Uterus (tissue), 4 donors: ENCODE results near the gene ZSWIM6. TPM values are rescaled to one million over a fixed set of nuclear protein-coding genes. Genes with fewer than 3 reads are reported as not detected.

Experiments
- DNase-seq, 2 donors: peaks; one replicate each; pipeline ENCODE4 v3.0.0-alpha.2; 2019 to 2020
- H3K27ac ChIP-seq, 2 donors: fragments of 200-600 bp; sonication (generic); 1 replicate in 1 of 2; 2 replicates in 1 of 2; pipeline ENCODE4 v1.5.1; 2016 to 2018
- H3K27me3 ChIP-seq, 2 donors: fragments of 200-600 bp; sonication (generic); one replicate each; pipeline ENCODE4 v1.5.1; 2018 to 2019; ENCODE audit warnings: control low read depth in 1 of 2
- H3K36me3 ChIP-seq, 2 donors: fragments of 200-600 bp; sonication (generic); one replicate each; pipeline ENCODE4 v1.5.1; 2019; ENCODE audit warnings: control low read depth in 1 of 2
- H3K4me1 ChIP-seq, 2 donors: fragments of 200-600 bp; sonication (generic); one replicate each; pipeline ENCODE4 v1.5.1; 2018 to 2019; ENCODE audit warnings: control low read depth in 1 of 2
- H3K4me3 ChIP-seq, 2 donors: fragments of 200-600 bp; sonication (generic); 1 replicate in 1 of 2; 2 replicates in 1 of 2; pipeline ENCODE4 v1.5.1; 2018 to 2019; ENCODE audit warnings: mild to moderate bottlenecking in 1 of 2
- H3K9me3 ChIP-seq, 2 donors: fragments of 200-600 bp; sonication (generic); one replicate each; pipeline ENCODE4 v1.5.1; 2019; ENCODE audit warnings: control low read depth in 1 of 2
- CTCF ChIP-seq, 4 experiments: fragments of 200-600 bp in 2 of 4; fragments of 450-650 bp in 2 of 4; sonication (generic) in 2 of 4; IDR thresholded peaks; one replicate each; pipeline ENCODE4 v1.5.1; 2016 to 2019; ENCODE audit warnings: antibody characterized with exemption in 4 of 4, mild to moderate bottlenecking in 2 of 4, moderate library complexity in 1 of 4
- POLR2A ChIP-seq, 2 donors: fragments of 450-650 bp; IDR thresholded peaks; one replicate each; pipeline ENCODE4 v1.6.1; 2016; ENCODE audit warnings: antibody characterized with exemption in 2 of 2, mild to moderate bottlenecking in 1 of 2, moderate library complexity in 1 of 2
- intact Hi-C: fragments of 100-400 bp; cut with DNase I; formaldehyde crosslinking; loops from one replicate; pipeline ENCODE4 v1.15.1; 2023; ENCODE audit warnings: low total_unique reads
- total RNA-seq, 4 donors: library from RNA; depleted of rRNA in 3 of 4; stranded (reverse); fragments of >200 nt in 3 of 4; gene quantifications; one replicate each; pipeline versions ENCODE4 v1.1.0 to v1.2.4, GENCODE V29; 2014 to 2023
- donor health status: DM: yes; HTN: yes; CAD: no.

Gene ZSWIM6
- total RNA-seq, 4 donors from 2014 or later: 4.1 to 14.8 (median 11.1) TPM

GRCh38 chr5:61431923-61432620 is 100.0 kb downstream of the ZSWIM6 start:
- intact Hi-C loops: no loop called here

GRCh38 chr5:61435368-61435767 is 103.3 kb downstream of the ZSWIM6 start:
- intact Hi-C loops: no loop called here

More at GRCh38 chr5:61431923-61432620, 100.0 kb downstream of the ZSWIM6 start:
- H3K27me3 ChIP-seq: no peaks in the 10 kb centered on the region
- DNase-seq: no peak
- no peak overlapping the region for H3K27ac ChIP-seq
- H3K36me3 ChIP-seq: peaks cover 0 to 3% of the 10 kb centered on the region in 2 donors
- H3K4me1 ChIP-seq: peaks cover 0 to 5% of the 10 kb centered on the region in 2 donors
- H3K9me3 ChIP-seq: no peaks in the 10 kb centered on the region
- TF ChIP-seq POLR2A (IDR thresholded peaks at IDR 0.05) (no peak), CTCF (IDR thresholded peaks at IDR 0.05) (no peak)
- no peak overlapping the region for H3K4me3 ChIP-seq

GRCh38 chr5:61438298-61438970 is 106.4 kb downstream of the ZSWIM6 start:
- no peak for DNase-seq
- TF ChIP-seq POLR2A (IDR thresholded peaks at IDR 0.05): no peak
- TF ChIP-seq CTCF (IDR thresholded peaks at IDR 0.05): no peak
- H3K27ac ChIP-seq: no peak overlapping the region
- intact Hi-C loops: no loop called here
- no peaks in the 10 kb centered on the region for H3K9me3 ChIP-seq
- no peaks in the 10 kb centered on the region for H3K4me1 ChIP-seq
- no peak overlapping the region for H3K4me3 ChIP-seq
- no peaks in the 10 kb centered on the region for H3K27me3 ChIP-seq
- peaks cover 0 to 3% of the 10 kb centered on the region in 2 donors for H3K36me3 ChIP-seq

More at GRCh38 chr5:61435368-61435767, 103.3 kb downstream of the ZSWIM6 start:
- Histone ChIP-seq H3K27me3 (no peaks in the 10 kb centered on the region), H3K4me3 (no peak overlapping the region), H3K4me1 (peaks cover 0 to 5% of the 10 kb centered on the region in 2 donors), H3K36me3 (peaks cover 0 to 3% of the 10 kb centered on the region in 2 donors), H3K9me3 (no peaks in the 10 kb centered on the region), H3K27ac (no peak overlapping the region)
- TF ChIP-seq CTCF (IDR thresholded peaks at IDR 0.05) (no peak), POLR2A (IDR thresholded peaks at IDR 0.05) (no peak)
- no peak for DNase-seq

GRCh38 chr5:61440086-61440485 is 108.0 kb downstream of the ZSWIM6 start:
- Histone ChIP-seq H3K27me3 (no peaks in the 10 kb centered on the region), H3K36me3 (peaks cover 0 to 3% of the 10 kb centered on the region in 2 donors), H3K9me3 (no peaks in the 10 kb centered on the region), H3K4me1 (no peaks in the 10 kb centered on the region), H3K4me3 (no peak overlapping the region), H3K27ac (no peak overlapping the region)
- TF ChIP-seq CTCF (IDR thresholded peaks at IDR 0.05) (no peak), POLR2A (IDR thresholded peaks at IDR 0.05) (no peak)
- intact Hi-C loops: no loop called here
- DNase-seq: no peak

GRCh38 chr5:61440596-61440995 is 108.5 kb downstream of the ZSWIM6 start:
- intact Hi-C loops: no loop called here
- no peaks in the 10 kb centered on the region for H3K27me3 ChIP-seq
- no peak for DNase-seq
- H3K4me3 ChIP-seq: no peak overlapping the region
- no peak overlapping the region for H3K27ac ChIP-seq
- H3K9me3 ChIP-seq: no peaks in the 10 kb centered on the region
- H3K36me3 ChIP-seq: no peaks in the 10 kb centered on the region
- no peaks in the 10 kb centered on the region for H3K4me1 ChIP-seq
- TF ChIP-seq POLR2A (IDR thresholded peaks at IDR 0.05) (no peak), CTCF (IDR thresholded peaks at IDR 0.05) (no peak)
